SK-N-SH treated with all-trans-retinoic acid at 6 μM for 48 hours (cell line): Measurements from ENCODE around the gene OR4C45.

Experiments
- ATAC-seq: fragments of 200-7000 bp; cut with Tn5 transposase; 3 replicates; pipeline ENCODE4 v1.9.1; 2020; ENCODE audit warnings: mild to moderate bottlenecking, moderate library complexity
- ARNTL ChIP-seq: fragments of 450-650 bp; formaldehyde crosslinking; IDR thresholded peaks from 2 replicates; pipeline ENCODE4 v1.5.0; 2020; ENCODE audit warnings: low read depth, mild to moderate bottlenecking, moderate library complexity, borderline replicate concordance
- CREB5 ChIP-seq: fragments of 250-450 bp; sonication (Bioruptor Pico); IDR thresholded peaks from 2 replicates; pipeline ENCODE4 v1.5.1; 2020; ENCODE audit warnings: low read depth, mild to moderate bottlenecking, moderate library complexity
- CSDC2 ChIP-seq: fragments of 250-450 bp; sonication (Bioruptor Pico); IDR thresholded peaks from 2 replicates; pipeline ENCODE4 v1.5.0; 2020; ENCODE audit warnings: mild to moderate bottlenecking, moderate library complexity
- CSRNP3 ChIP-seq: fragments of 250-450 bp; sonication (Bioruptor Pico); IDR thresholded peaks from 2 replicates; pipeline ENCODE4 v1.5.1; 2021; ENCODE audit warnings: mild to moderate bottlenecking, moderate library complexity
- ESRRG ChIP-seq: fragments of 250-450 bp; sonication (Bioruptor Pico); IDR thresholded peaks from 2 replicates; pipeline ENCODE4 v1.6.1; 2021; ENCODE audit warnings: mild to moderate bottlenecking
- ISL1 ChIP-seq: fragments of 250-450 bp; sonication (Bioruptor Pico); IDR thresholded peaks from 2 replicates; pipeline ENCODE4 v2.1.2; 2022; ENCODE audit warnings: mild to moderate bottlenecking, moderate library complexity
- PATZ1 ChIP-seq: fragments of 250-450 bp; sonication (Bioruptor Pico); IDR thresholded peaks from 2 replicates; pipeline ENCODE4 v1.8.0; 2020; ENCODE audit warnings: mild to moderate bottlenecking, moderate library complexity, borderline replicate concordance
- PPARA ChIP-seq: fragments of 250-450 bp; sonication (Bioruptor Pico); IDR thresholded peaks from 2 replicates; pipeline ENCODE4 v1.5.0; 2020; ENCODE audit warnings: mild to moderate bottlenecking, borderline replicate concordance
- SNAI2 ChIP-seq: fragments of 250-450 bp; sonication (Bioruptor Pico); IDR thresholded peaks from 2 replicates; pipeline ENCODE4 v1.5.0; 2020; ENCODE audit warnings: mild to moderate bottlenecking, moderate library complexity
- TCF4 ChIP-seq: fragments of 250-450 bp; sonication (Bioruptor Pico); IDR thresholded peaks from 2 replicates; pipeline ENCODE4 v1.8.0; 2021; ENCODE audit warnings: mild to moderate bottlenecking, moderate library complexity, borderline replicate concordance
- TSHZ2 ChIP-seq: fragments of 250-450 bp; sonication (Bioruptor Pico); IDR thresholded peaks from 2 replicates; pipeline ENCODE4 v1.5.0; 2020; ENCODE audit warnings: mild to moderate bottlenecking, moderate library complexity
- ZC3H10 ChIP-seq: fragments of 250-450 bp; sonication (Bioruptor Pico); IDR thresholded peaks from 2 replicates; pipeline ENCODE4 v1.5.1; 2021; ENCODE audit warnings: mild to moderate bottlenecking, moderate library complexity
- ZFP3 ChIP-seq: fragments of 250-450 bp; sonication (Bioruptor Pico); IDR thresholded peaks from 2 replicates; pipeline ENCODE4 v1.5.0; 2020; ENCODE audit warnings: mild to moderate bottlenecking, moderate library complexity
- ZFP30 ChIP-seq: fragments of 450-650 bp; formaldehyde crosslinking; IDR thresholded peaks from 2 replicates; pipeline ENCODE4 v1.5.0; 2022; ENCODE audit warnings: mild to moderate bottlenecking, moderate library complexity
- ZNF565 ChIP-seq: fragments of 450-650 bp; formaldehyde crosslinking; conservative IDR thresholded peaks from 2 replicates; pipeline ENCODE4 v1.5.0; 2020; ENCODE audit warnings: low read depth, mild to moderate bottlenecking, moderate library complexity
- ZNF70 ChIP-seq: fragments of 450-650 bp; formaldehyde crosslinking; IDR thresholded peaks from 2 replicates; pipeline ENCODE4 v1.5.0; 2020; ENCODE audit warnings: mild to moderate bottlenecking, moderate library complexity

OR4C45 gene

GRCh38 chr11:50032574-50032973 lies at the start of gene OR4C45:
Gene OR4C45, plus strand, starts transcription at chr11:50032874.
- ATAC-seq, result no peak
- no peak for TF ChIP-seq PATZ1 (CRISPR knock-in tag)
- no peak for TF ChIP-seq CREB5

- peak; percentile 75 for ATAC-seq
Observed at GRCh38 chr11:49995565-49995964, 37.1 kb upstream of the OR4C45 start.

GRCh38 chr11:50030193-50030592 lies 2.5 kb upstream of the OR4C45 start:
- ATAC-seq, result no peak
- no peak for TF ChIP-seq CSRNP3 (CRISPR knock-in tag)
- no peak for TF ChIP-seq SNAI2 (CRISPR knock-in tag)
- TF ChIP-seq CREB5, result no peak
- TF ChIP-seq ISL1, result no peak
- TF ChIP-seq ESRRG, result no peak
- no peak for TF ChIP-seq TSHZ2 (CRISPR knock-in tag)
- TF ChIP-seq ZC3H10, result no peak
- no peak for TF ChIP-seq TCF4 (CRISPR knock-in tag)

More at GRCh38 chr11:49995565-49995964, 37.1 kb upstream of the OR4C45 start:
- TF ChIP-seq TSHZ2 (CRISPR knock-in tag) (no peak), PPARA (CRISPR knock-in tag) (no peak), ZNF70 (CRISPR knock-in tag) (no peak), PATZ1 (CRISPR knock-in tag) (no peak), ESRRG (no peak), ZC3H10 (no peak), ISL1 (no peak), ZFP30 (CRISPR knock-in tag) (no peak), ARNTL (CRISPR knock-in tag) (no peak), CSRNP3 (CRISPR knock-in tag) (no peak), ZNF565 (CRISPR knock-in tag) (no peak), CSDC2 (CRISPR knock-in tag) (no peak), ZFP3 (no peak)
